HG03139 (cell line): ENCODE results near the gene MS4A18.

Experiments
- ATAC-seq: cut with Tn5 transposase; IDR thresholded peaks from one replicate; pipeline ENCODE4 v1.9.1; 2021; ENCODE audit not compliant: unreplicated experiment

Gene MS4A18

GRCh38 chr11:60765355-60765754 is 40.8 kb downstream of the MS4A18 start:
- no peak for ATAC-seq

GRCh38 chr11:60766547-60766946 is 42.0 kb downstream of the MS4A18 start:
- ATAC-seq: no peak

- no peak for ATAC-seq
Observed at GRCh38 chr11:60767388-60767811, 42.9 kb downstream of the MS4A18 start.

- ATAC-seq: no peak
Observed at GRCh38 chr11:60768202-60768601, 43.7 kb downstream of the MS4A18 start.

GRCh38 chr11:60769273-60769672 is 44.8 kb downstream of the MS4A18 start:
- no peak for ATAC-seq

- no peak for ATAC-seq
Observed at GRCh38 chr11:60769811-60770210, 45.3 kb downstream of the MS4A18 start.

GRCh38 chr11:60771146-60771545 is 46.6 kb downstream of the MS4A18 start:
- no peak for ATAC-seq

GRCh38 chr11:60771879-60772525 is 47.5 kb downstream of the MS4A18 start:
- no peak for ATAC-seq

GRCh38 chr11:60772666-60773065 is 48.1 kb downstream of the MS4A18 start:
- ATAC-seq: no peak

- ATAC-seq: no peak
Observed at GRCh38 chr11:60774726-60775125, 50.2 kb downstream of the MS4A18 start.

GRCh38 chr11:60775420-60775961 is 51.0 kb downstream of the MS4A18 start:
- ATAC-seq: peak; percentile 72

GRCh38 chr11:60776167-60776566 is 51.6 kb downstream of the MS4A18 start:
- no peak for ATAC-seq

GRCh38 chr11:60777106-60777505 is 52.6 kb downstream of the MS4A18 start:
- no peak for ATAC-seq

GRCh38 chr11:60777572-60777971 is 53.1 kb downstream of the MS4A18 start:
- ATAC-seq: no peak

GRCh38 chr11:60780065-60780464 is 55.5 kb downstream of the MS4A18 start:
- ATAC-seq: no peak

- no peak for ATAC-seq
Observed at GRCh38 chr11:60780774-60781173, 56.3 kb downstream of the MS4A18 start.

- ATAC-seq: no peak
Observed at GRCh38 chr11:60781286-60781980, 56.9 kb downstream of the MS4A18 start.

- ATAC-seq: no peak
Observed at GRCh38 chr11:60781981-60782316, 57.4 kb downstream of the MS4A18 start.

GRCh38 chr11:60782393-60783140 is 58.0 kb downstream of the MS4A18 start:
- ATAC-seq: no peak

GRCh38 chr11:60783141-60783484 is 58.6 kb downstream of the MS4A18 start:
- ATAC-seq: no peak

GRCh38 chr11:60783911-60784310 is 59.4 kb downstream of the MS4A18 start:
- no peak for ATAC-seq

GRCh38 chr11:60785136-60785535 is 60.6 kb downstream of the MS4A18 start, which contains the start of gene MS4A10:
TSS of gene MS4A10 (plus strand) at chr11:60785333. CDS start at chr11:60790336, 5,003 bp downstream.
- no peak for ATAC-seq
